SK-N-SH treated with all-trans-retinoic acid at 6 μM for 48 hours (cell line): ENCODE data around the gene TCP11L2.

Experiments
- ZNF8 ChIP-seq: fragments of 450-650 bp; formaldehyde crosslinking; IDR thresholded peaks from 2 replicates; pipeline ENCODE4 v1.5.0; 2020; ENCODE audit warnings: mild to moderate bottlenecking, moderate library complexity
- TF ChIP-seq, protein P1 (sequence below): fragments of 250-450 bp; sonication (Bioruptor Pico); IDR thresholded peaks from 2 replicates; pipeline ENCODE4 v1.8.0; 2020; ENCODE audit warnings: mild to moderate bottlenecking, moderate library complexity, borderline replicate concordance
- TF ChIP-seq, protein P2 (sequence below): fragments of 250-450 bp; sonication (Bioruptor Pico); IDR thresholded peaks from 2 replicates; pipeline ENCODE4 v1.5.0; 2020; ENCODE audit warnings: mild to moderate bottlenecking, moderate library complexity

DNA sequence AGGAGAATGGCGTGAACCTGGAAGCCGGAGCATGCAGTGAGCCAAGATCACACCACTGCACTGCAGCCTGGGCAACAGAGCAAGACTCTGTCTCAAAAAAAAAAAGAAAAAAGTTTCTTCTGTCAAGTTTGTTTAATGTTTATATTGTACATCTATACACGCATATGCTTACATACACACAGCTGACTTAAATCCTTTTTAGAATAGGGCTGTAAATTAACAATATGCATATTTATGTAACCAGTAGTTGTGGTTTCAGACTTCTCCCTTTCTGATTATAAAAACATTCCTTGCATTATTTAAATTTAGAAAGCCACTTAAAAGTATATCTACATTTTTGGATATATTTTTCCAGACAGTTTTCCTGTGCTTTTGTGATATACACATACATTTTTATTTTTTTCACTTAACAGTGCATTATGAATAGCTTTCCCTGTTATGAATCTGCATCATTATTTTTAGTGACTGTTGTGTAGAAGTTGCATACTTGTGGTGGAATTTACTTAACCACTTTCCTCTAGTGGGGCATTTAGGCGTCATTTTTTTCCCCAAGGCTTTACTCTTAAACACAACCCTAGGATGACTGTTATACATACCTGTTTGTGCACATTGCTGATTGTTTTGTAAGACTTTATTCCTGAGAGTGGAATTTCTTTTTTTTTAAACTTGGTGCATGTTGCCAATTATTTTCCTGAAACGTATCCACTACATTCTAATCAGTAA lies 84.4 kb downstream of the TCP11L2 start:
- TF ChIP-seq, protein P1, sequence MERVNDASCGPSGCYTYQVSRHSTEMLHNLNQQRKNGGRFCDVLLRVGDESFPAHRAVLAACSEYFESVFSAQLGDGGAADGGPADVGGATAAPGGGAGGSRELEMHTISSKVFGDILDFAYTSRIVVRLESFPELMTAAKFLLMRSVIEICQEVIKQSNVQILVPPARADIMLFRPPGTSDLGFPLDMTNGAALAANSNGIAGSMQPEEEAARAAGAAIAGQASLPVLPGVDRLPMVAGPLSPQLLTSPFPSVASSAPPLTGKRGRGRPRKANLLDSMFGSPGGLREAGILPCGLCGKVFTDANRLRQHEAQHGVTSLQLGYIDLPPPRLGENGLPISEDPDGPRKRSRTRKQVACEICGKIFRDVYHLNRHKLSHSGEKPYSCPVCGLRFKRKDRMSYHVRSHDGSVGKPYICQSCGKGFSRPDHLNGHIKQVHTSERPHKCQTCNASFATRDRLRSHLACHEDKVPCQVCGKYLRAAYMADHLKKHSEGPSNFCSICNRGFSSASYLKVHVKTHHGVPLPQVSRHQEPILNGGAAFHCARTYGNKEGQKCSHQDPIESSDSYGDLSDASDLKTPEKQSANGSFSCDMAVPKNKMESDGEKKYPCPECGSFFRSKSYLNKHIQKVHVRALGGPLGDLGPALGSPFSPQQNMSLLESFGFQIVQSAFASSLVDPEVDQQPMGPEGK (CRISPR knock-in tag): no peak
- TF ChIP-seq, protein P2, sequence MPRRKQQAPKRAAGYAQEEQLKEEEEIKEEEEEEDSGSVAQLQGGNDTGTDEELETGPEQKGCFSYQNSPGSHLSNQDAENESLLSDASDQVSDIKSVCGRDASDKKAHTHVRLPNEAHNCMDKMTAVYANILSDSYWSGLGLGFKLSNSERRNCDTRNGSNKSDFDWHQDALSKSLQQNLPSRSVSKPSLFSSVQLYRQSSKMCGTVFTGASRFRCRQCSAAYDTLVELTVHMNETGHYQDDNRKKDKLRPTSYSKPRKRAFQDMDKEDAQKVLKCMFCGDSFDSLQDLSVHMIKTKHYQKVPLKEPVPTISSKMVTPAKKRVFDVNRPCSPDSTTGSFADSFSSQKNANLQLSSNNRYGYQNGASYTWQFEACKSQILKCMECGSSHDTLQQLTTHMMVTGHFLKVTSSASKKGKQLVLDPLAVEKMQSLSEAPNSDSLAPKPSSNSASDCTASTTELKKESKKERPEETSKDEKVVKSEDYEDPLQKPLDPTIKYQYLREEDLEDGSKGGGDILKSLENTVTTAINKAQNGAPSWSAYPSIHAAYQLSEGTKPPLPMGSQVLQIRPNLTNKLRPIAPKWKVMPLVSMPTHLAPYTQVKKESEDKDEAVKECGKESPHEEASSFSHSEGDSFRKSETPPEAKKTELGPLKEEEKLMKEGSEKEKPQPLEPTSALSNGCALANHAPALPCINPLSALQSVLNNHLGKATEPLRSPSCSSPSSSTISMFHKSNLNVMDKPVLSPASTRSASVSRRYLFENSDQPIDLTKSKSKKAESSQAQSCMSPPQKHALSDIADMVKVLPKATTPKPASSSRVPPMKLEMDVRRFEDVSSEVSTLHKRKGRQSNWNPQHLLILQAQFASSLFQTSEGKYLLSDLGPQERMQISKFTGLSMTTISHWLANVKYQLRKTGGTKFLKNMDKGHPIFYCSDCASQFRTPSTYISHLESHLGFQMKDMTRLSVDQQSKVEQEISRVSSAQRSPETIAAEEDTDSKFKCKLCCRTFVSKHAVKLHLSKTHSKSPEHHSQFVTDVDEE (CRISPR knock-in tag): no peak
- no peak for TF ChIP-seq ZNF8 (CRISPR knock-in tag)
